Measurements from ENCODE around the gene SLC25A19. TPM values are rescaled to one million over a fixed set of nuclear protein-coding genes. Genes with fewer than 3 reads are reported as not detected.

Gene SLC25A19
- total and polyA plus RNA-seq, 2 donors (not counting 1 experiment from before 2014, with no cell fraction given), result 5.1 to 9.7 TPM

DNA sequence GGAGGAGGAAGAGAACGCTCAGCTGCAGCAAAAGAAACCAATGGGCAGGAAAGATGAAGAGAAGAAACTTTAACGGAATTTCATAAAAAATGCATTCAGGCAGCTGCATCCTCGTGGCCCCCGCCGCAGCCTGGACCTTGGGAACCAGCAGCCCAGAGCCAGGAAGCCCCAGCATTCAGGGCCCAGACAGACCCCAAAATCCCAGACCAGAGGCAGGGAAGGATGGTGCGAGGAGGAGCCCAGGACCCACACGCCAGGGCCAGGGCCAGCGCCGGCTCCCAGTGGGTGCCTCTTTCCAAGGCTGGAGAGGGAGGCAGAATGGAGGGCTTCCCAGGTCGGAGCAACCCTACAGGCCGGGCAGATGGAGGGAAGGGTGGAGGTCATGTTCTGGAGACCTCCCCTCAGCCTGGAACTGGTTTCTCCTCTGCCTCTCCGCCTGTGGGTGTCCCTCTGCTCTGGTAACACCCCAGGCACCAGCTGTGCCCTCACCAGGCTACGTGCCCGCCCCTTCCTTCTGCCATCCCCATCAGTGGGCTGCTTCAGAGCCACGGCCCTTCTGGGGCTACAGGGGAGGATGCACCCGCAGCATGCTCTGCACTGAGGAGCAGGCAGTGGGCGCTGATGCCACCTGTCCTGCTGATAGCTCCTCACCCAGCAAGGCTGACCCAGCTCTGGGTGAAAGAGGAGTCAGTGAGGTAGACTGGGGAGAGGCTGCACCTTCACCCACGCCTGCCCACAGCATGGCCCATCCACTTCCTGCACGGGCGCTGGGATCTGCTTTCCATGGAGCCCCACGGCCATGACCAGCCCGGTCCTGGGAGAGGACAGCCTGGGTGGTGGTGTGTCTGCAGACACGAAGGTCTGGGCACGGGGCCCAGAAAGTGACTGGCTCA is 17.0 kb downstream of the SLC25A19 start:
- H3K27ac ChIP-seq (ENCODE audit: insufficient read depth, low read length), result no peak overlapping the region
- peaks cover 3% of the 10 kb centered on the region for H3K36me3 ChIP-seq (ENCODE audit: control insufficient read depth, insufficient read depth, low read length)
- no peaks in the 10 kb centered on the region for H3K9me3 ChIP-seq (ENCODE audit: control insufficient read depth, insufficient read depth, low read depth, low read length)
- H3K27me3 ChIP-seq (ENCODE audit: control insufficient read depth, insufficient read depth, low read length), result no peaks in the 10 kb centered on the region
- TF ChIP-seq, protein P1, sequence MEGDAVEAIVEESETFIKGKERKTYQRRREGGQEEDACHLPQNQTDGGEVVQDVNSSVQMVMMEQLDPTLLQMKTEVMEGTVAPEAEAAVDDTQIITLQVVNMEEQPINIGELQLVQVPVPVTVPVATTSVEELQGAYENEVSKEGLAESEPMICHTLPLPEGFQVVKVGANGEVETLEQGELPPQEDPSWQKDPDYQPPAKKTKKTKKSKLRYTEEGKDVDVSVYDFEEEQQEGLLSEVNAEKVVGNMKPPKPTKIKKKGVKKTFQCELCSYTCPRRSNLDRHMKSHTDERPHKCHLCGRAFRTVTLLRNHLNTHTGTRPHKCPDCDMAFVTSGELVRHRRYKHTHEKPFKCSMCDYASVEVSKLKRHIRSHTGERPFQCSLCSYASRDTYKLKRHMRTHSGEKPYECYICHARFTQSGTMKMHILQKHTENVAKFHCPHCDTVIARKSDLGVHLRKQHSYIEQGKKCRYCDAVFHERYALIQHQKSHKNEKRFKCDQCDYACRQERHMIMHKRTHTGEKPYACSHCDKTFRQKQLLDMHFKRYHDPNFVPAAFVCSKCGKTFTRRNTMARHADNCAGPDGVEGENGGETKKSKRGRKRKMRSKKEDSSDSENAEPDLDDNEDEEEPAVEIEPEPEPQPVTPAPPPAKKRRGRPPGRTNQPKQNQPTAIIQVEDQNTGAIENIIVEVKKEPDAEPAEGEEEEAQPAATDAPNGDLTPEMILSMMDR (conservative IDR thresholded peaks at IDR 0.05 in 1 of 2, IDR thresholded peaks at IDR 0.05 in 1 of 2; ENCODE audit: low read depth in 1 of 2, low read length in 2 of 2), result no peak
- TF ChIP-seq EZH2 (IDR thresholded peaks at IDR 0.05; ENCODE audit: low read length, missing control alignments), result no peak
- H2AFZ ChIP-seq (ENCODE audit: low read length), result no peak overlapping the region
- no peaks in the 10 kb centered on the region for H4K20me1 ChIP-seq (ENCODE audit: control insufficient read depth, extremely low read depth, insufficient read depth, low read length)
- peak; percentile 31 to 65 for DNase-seq (ENCODE audit: low read depth in 2 of 2)
- peak overlapping the region in 2 of 4 experiments; percentile 38 to 72 for H3K4me3 ChIP-seq (replicated peaks in 1 of 4; ENCODE audit: control extremely low read depth in 1 of 4, insufficient read depth in 1 of 4, low read depth in 3 of 4, low read length in 4 of 4)
- peaks cover 14% of the 10 kb centered on the region for H3K4me1 ChIP-seq (ENCODE audit: control insufficient read depth, extremely low read depth, insufficient read depth, low read length)
- peak overlapping the region; percentile 89 for H3K4me2 ChIP-seq (ENCODE audit: extremely low read depth, insufficient read depth, low read length)
- H3K79me2 ChIP-seq (ENCODE audit: control insufficient read depth, insufficient read depth, low read length), result no peaks in the 10 kb centered on the region
- H3K9ac ChIP-seq (ENCODE audit: insufficient read depth, low read length), result no peak overlapping the region

DNA sequence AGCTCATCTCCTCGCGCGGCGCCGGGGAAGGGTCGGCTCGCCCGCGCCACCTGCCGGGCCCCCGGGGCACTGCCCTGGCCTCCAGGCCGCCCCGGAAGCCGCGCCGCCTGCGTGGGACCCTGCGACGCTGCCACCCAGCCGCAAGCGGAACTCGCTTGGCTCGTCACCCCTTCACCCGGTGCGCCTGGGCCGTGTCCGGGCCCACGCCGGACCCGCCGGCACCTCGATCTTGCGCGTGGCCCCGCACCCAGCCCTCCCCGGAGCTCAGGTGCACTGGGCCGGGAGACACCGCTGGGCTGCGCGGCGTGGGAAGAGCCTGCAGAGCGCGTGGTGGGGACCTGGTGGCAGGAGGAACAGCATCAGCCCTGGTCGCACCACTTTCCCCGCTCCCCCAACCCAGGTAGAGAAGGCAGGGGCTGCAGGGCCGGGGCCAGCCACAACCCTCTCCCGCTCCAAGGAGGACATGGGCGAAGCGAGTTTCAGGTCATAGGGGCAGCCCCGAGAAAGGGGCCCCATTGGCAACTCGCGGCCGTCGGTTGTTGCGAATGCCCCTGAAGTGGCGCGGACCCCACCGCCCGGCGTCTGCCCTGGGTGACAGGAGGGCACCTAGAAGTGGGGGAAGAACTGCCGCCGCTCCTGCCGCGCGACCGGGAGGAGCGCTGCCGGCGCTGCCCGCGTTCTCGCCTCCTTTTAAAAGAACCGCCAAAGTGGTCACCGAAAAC is 17.8 kb downstream of the SLC25A19 start:
- DNase-seq (ENCODE audit: low read depth in 2 of 2), result peak in 1 of 2 donors; percentile 61
- Histone ChIP-seq H3K27me3 (ENCODE audit: control insufficient read depth, insufficient read depth, low read length) (no peaks in the 10 kb centered on the region), H4K20me1 (ENCODE audit: control insufficient read depth, extremely low read depth, insufficient read depth, low read length) (no peaks in the 10 kb centered on the region), H3K4me1 (ENCODE audit: control insufficient read depth, extremely low read depth, insufficient read depth, low read length) (peaks cover 14% of the 10 kb centered on the region), H3K4me3 (replicated peaks in 1 of 4; ENCODE audit: control extremely low read depth in 1 of 4, insufficient read depth in 1 of 4, low read depth in 3 of 4, low read length in 4 of 4) (peak overlapping the region; percentile 38 to 77 (median 65)), H3K79me2 (ENCODE audit: control insufficient read depth, insufficient read depth, low read length) (no peaks in the 10 kb centered on the region), H2AFZ (ENCODE audit: low read length) (peak overlapping the region; percentile 83), H3K9ac (ENCODE audit: insufficient read depth, low read length) (peak overlapping the region; percentile 60), H3K9me3 (ENCODE audit: control insufficient read depth, insufficient read depth, low read depth, low read length) (no peaks in the 10 kb centered on the region), H3K36me3 (ENCODE audit: control insufficient read depth, insufficient read depth, low read length) (peaks cover 7% of the 10 kb centered on the region), H3K4me2 (ENCODE audit: extremely low read depth, insufficient read depth, low read length) (peak overlapping the region; percentile 89), H3K27ac (ENCODE audit: insufficient read depth, low read length) (no peak overlapping the region)
- TF ChIP-seq EZH2 (IDR thresholded peaks at IDR 0.05; ENCODE audit: low read length, missing control alignments), result no peak
- TF ChIP-seq, protein P1 (conservative IDR thresholded peaks at IDR 0.05 in 1 of 2, IDR thresholded peaks at IDR 0.05 in 1 of 2; ENCODE audit: low read depth in 1 of 2, low read length in 2 of 2), result peak; percentile 26 to 33

- Histone ChIP-seq H2AFZ (ENCODE audit: low read length) (peak within 1 kb of the TSS; percentile 86), H3K79me2 (ENCODE audit: control insufficient read depth, insufficient read depth, low read length) (no peaks in the 10 kb centered on the region), H3K4me3 (replicated peaks in 1 of 4; ENCODE audit: control extremely low read depth in 1 of 4, insufficient read depth in 1 of 4, low read depth in 3 of 4, low read length in 4 of 4) (peak within 1 kb of the TSS; percentile 67 to 81 (median 74)), H3K9ac (ENCODE audit: insufficient read depth, low read length) (peak within 1 kb of the TSS; percentile 79), H3K4me1 (ENCODE audit: control insufficient read depth, extremely low read depth, insufficient read depth, low read length) (peaks cover 14% of the 10 kb centered on the region), H3K27me3 (ENCODE audit: control insufficient read depth, insufficient read depth, low read length) (no peaks in the 10 kb centered on the region), H3K36me3 (ENCODE audit: control insufficient read depth, insufficient read depth, low read length) (peaks cover 7% of the 10 kb centered on the region), H3K27ac (ENCODE audit: insufficient read depth, low read length) (peak within 1 kb of the TSS; percentile 69), H4K20me1 (ENCODE audit: control insufficient read depth, extremely low read depth, insufficient read depth, low read length) (no peaks in the 10 kb centered on the region), H3K9me3 (ENCODE audit: control insufficient read depth, insufficient read depth, low read depth, low read length) (no peaks in the 10 kb centered on the region), H3K4me2 (ENCODE audit: extremely low read depth, insufficient read depth, low read length) (peak within 1 kb of the TSS; percentile 96)
- DNase-seq (ENCODE audit: low read depth in 2 of 2), result peak in 1 of 2 donors; percentile 62
- TF ChIP-seq EZH2 (IDR thresholded peaks at IDR 0.05; ENCODE audit: low read length, missing control alignments), result no peak
- TF ChIP-seq, protein P1 (conservative IDR thresholded peaks at IDR 0.05 in 1 of 2, IDR thresholded peaks at IDR 0.05 in 1 of 2; ENCODE audit: low read depth in 1 of 2, low read length in 2 of 2), result no peak
Measured at GRCh38 chr17:75270966-75271232, 18.3 kb downstream of the SLC25A19 start, which contains the start of gene MIF4GD. Gene MIF4GD (minus strand): TSS chr17:75271231. CDS start chr17:75270195, 1,036 bp downstream.

Data from fibroblast of lung (primary cell).